CD4-positive, alpha-beta T cell treated with Interleukin-2 at 100 ng/mL for 4 hours (primary cell): Measurements from ENCODE around the gene RNF227.
"Not testable (repeated sequence)": the region's sequence is repeated elsewhere in the genome, so short reads cannot be mapped to it uniquely, and the experiment has no call there.

Source experiments
- DNase-seq: peaks from one replicate; pipeline ENCODE4 v3.0.0-alpha.2; 2020; ENCODE audit warnings: low spot score

Gene RNF227

GRCh38 chr17:7915611-7916384 lies at the start of gene RNF227:
RNF227 (minus strand) TSS chr17:7916289; CDS start chr17:7916195, 94 bp downstream.
- DNase-seq: peak; percentile 85

- no peak for DNase-seq
Measured at GRCh38 chr17:7961421-7961820, 45.3 kb upstream of the RNF227 start.

- DNase-seq: no peak
Measured at GRCh38 chr17:7959503-7960253, 43.6 kb upstream of the RNF227 start.

- no peak for DNase-seq
Measured at GRCh38 chr17:7956228-7956965, 40.3 kb upstream of the RNF227 start.

- no peak for DNase-seq
Measured at GRCh38 chr17:7955414-7956227, 39.5 kb upstream of the RNF227 start.

GRCh38 chr17:7953266-7953665 lies 37.2 kb upstream of the RNF227 start:
- not testable (repeated sequence) for DNase-seq

GRCh38 chr17:7951143-7951792 lies 35.2 kb upstream of the RNF227 start:
- DNase-seq: peak; percentile 14

- no peak for DNase-seq
Measured at GRCh38 chr17:7950578-7950977, 34.5 kb upstream of the RNF227 start.

GRCh38 chr17:7947651-7948050 lies 31.6 kb upstream of the RNF227 start:
- no peak for DNase-seq

GRCh38 chr17:7946441-7946840 lies 30.4 kb upstream of the RNF227 start:
- DNase-seq: no peak

- no peak for DNase-seq
Measured at GRCh38 chr17:7945651-7946050, 29.6 kb upstream of the RNF227 start.

- no peak for DNase-seq
Measured at GRCh38 chr17:7944326-7944725, 28.2 kb upstream of the RNF227 start.

- no peak for DNase-seq
Measured at GRCh38 chr17:7943291-7943690, 27.2 kb upstream of the RNF227 start.

- no peak for DNase-seq
Measured at GRCh38 chr17:7940743-7941142, 24.7 kb upstream of the RNF227 start.

GRCh38 chr17:7940034-7940433 lies 23.9 kb upstream of the RNF227 start:
- DNase-seq: no peak

- no peak for DNase-seq
Measured at GRCh38 chr17:7935859-7936258, 19.8 kb upstream of the RNF227 start.

GRCh38 chr17:7932949-7933348 lies 16.9 kb upstream of the RNF227 start:
- DNase-seq: peak; percentile 28

- peak; percentile 10 for DNase-seq
Measured at GRCh38 chr17:7932483-7932891, 16.4 kb upstream of the RNF227 start.

- peak; percentile 100 for DNase-seq
Measured at GRCh38 chr17:7931709-7932482, 15.8 kb upstream of the RNF227 start, which contains the start of the genes CNTROB and TRAPPC1. CNTROB (plus strand) TSS chr17:7932206; CDS start chr17:7933080, 874 bp downstream. TRAPPC1 (minus strand) TSS chr17:7931946; CDS start chr17:7931829, 117 bp downstream.
